ENCODE measurements around the gene FNBP1L.

The FNBP1L gene

DNA sequence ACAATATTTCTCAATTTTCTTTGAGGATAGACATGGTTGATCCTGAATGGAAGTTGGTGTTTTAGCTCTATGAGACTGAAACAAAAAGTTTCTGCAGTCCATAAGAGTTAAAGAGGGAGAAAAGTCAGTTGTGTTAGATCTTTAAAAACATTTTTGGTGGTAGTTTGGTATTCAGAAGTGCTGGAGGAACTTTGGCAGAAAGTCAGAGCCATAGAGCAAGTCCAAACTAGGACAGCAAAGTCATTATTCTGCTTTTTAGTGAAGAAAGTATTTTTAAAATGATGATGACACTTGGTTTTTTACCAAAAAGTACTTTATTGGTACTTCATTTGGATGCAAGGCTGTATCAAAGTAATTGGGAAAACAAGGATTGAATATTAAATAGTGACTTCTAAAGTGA lies 41.8 kb downstream of the FNBP1L start:
- DNase-seq (ENCODE audit: low read depth in 2 of 2), result no peak

- no peak for DNase-seq (ENCODE audit: low read depth in 2 of 2)
These were observed 42.4 kb downstream of the FNBP1L start for GRCh38 chr1:93490357-93490756.

DNA sequence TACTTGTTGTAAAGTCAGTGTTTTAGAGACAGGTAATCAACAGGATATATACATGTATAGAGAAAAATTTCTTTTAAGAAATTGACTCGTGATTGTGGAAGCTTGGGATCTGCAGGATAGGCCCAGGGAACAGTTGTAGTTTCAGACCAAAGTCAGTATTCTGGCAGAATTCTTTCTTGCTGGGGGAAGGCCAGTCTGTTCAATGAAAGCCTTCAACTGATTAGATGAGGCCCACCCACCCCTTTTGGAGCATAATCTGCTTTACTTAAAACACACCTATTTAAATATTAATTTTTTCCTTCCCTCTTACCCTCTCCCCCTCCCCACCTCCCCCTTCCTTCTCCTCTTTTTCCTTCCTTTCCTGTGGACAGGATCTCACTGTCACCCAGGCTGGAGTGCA lies 48.0 kb downstream of the FNBP1L start:
- no peak for DNase-seq (ENCODE audit: low read depth in 2 of 2)

DNA sequence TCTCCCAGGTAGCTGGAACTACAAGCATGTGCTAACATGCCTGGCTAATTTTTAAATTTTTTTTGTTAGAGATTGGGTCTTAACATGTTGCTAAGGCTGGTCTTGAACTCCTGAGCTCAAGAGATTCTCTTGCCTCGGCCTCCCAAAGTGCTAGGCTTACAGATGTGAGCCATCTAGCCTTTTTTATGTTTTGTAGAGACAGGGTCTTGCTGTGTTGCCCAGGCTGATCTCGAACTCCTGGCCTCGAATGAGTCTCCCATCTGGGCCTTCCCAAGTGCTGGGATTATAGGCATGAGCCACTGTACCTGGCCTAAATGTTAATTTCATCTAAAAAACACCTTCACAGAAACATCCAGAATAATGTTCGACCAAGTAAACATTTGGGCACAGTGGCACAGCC lies 48.6 kb downstream of the FNBP1L start:
- DNase-seq (ENCODE audit: low read depth in 2 of 2), result no peak

GRCh38 chr1:93499075-93499474 lies 51.2 kb downstream of the FNBP1L start:
- DNase-seq (ENCODE audit: low read depth in 2 of 2), result no peak

- no peak for DNase-seq (ENCODE audit: low read depth in 2 of 2)
These were observed 51.6 kb downstream of the FNBP1L start for GRCh38 chr1:93499533-93499932.

DNA sequence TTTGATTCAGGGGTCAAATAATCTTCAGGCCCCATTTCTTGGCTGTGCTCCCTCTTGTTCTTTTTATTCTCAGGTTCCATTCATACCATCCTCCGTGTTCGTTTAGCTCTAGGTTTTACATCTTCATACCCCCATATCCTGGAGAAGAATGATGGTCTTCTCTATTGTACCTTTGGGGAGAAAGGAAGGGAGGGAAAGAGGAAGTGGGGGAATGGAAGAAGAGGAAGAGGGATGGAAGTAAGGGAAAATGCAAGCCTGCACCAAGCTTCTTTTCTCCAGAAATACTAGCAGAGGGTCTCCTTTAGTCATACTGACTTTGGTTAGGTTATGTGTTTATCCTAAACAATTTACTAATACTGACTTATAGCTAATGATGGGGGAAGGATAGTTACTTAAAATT lies 52.4 kb downstream of the FNBP1L start:
- no peak for DNase-seq (ENCODE audit: low read depth in 2 of 2)

- DNase-seq (ENCODE audit: low read depth in 2 of 2), result no peak
These were observed 53.5 kb downstream of the FNBP1L start for GRCh38 chr1:93501399-93501798.

DNA sequence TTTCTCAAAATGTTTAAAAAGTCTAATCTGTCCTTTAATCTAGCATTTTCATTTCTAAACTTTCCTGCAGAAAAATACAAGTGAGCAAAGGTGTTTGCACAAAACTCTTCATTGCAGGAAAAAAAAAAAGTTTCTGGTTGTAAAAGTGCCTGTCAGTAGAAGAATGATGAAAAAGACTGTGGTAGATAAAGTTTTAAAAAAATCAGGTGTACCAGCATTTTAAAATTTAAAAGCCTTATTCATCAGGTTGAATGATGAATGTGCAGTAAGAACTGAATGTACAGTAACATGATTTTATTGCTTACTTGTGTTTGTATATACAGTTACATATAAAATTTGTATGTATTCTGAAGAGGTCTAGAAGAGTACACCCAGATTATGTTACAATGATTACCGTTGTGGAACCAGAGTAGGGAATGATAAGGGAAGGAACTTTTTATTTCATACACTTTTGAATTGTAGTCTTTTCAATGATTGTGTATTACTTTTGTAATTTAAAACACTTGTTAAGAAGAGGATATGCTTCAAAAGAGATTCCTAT lies 54.0 kb downstream of the FNBP1L start:
- DNase-seq (ENCODE audit: low read depth in 2 of 2), result no peak

DNA sequence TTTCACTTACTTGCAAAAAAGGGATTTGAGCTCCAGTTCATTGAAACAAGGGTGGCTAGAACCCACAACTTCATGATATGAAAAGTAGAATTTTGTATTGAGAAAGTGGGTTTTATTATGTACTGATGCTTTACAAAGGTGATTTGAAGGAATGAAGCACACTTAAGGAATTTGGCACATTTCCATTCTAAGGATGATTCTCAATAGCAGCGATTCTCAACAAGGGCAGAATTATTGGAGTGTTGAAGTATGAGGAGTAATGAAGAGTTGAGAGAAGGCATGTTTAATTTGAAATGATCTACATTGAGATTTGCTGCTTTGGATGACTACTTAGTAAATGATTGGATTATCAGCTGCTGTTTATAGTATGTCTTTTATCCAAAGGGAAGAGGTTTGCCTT lies 54.7 kb downstream of the FNBP1L start:
- DNase-seq (ENCODE audit: low read depth in 2 of 2), result no peak

GRCh38 chr1:93503163-93503562 lies 55.2 kb downstream of the FNBP1L start:
- no peak for DNase-seq (ENCODE audit: low read depth in 2 of 2)

DNA sequence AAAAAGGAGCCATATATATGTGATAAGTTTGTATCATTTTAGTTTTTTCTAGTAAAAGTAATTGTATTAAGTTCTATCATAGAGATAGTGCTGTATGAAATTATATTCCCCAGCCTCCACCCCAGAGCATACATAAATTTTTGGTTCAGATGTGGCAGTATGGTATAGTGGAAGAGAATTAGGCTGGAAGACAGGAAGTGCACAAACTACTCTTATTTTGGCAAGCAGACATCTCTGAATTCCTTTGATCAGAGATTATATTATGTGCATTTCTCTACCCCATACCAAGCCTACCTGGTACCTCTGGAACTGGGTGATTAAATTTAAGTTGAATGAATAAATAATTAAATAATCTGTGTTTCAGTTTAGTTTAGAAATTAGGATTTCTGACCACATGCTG lies 55.9 kb downstream of the FNBP1L start:
- DNase-seq (ENCODE audit: low read depth in 2 of 2), result no peak

DNA sequence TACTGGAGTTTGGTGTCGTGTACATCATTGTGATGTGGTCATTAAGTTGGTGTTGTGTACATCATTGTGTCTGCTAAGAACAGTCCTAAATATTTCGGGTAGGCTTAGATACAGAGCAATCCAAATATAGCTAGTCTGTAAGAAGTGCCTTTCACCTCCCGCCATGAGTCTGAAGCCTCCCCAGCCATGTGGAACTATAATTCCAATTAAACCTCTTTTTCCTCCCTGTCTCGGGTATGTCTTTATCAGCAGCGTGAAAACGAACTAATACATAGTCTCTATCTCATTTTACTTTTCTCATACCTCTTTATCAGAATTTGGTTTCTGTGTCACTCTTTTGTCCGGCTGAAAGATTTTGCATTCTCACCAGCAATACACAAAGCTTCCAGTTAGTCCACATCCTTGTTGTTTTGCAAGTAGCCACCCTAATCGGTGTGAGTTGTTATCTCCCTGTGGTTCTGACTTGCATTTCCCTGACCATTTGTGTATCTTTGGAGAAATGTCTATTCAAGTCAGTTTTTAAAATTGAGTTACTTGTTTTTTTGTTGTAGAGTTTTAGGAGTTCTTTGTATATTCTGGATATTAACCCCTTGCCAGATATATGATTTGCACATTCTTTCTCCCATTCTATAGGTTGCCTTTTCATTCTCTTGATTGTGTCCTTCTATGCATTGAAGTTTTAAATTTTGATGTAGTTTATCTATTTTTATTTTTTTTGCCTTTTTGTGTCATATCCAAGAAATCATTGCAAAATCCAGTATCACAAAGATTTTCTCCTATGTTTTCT lies 56.5 kb downstream of the FNBP1L start:
- no peak for DNase-seq (ENCODE audit: low read depth in 2 of 2)

GRCh38 chr1:93506126-93506525 lies 58.2 kb downstream of the FNBP1L start:
- no peak for DNase-seq (ENCODE audit: low read depth in 2 of 2)

DNA sequence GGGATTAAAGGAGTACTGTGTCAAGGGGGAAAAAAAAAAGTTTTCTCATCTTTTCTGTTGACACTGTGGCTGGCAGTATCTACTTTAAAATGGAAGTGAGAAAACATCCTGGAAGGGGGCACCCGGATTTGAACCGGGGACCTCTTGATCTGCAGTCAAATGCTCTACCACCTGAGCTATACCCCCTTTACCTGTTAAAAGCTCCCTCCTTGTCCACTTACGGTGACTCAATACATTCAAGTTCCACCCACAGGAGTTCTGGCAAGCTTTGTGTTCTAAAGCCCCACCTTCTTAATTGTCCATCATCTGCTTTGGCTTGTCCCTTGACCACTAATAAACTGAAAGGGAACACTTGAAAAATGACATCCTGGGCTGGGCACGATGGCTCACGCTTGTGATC lies 68.2 kb downstream of the FNBP1L start:
- DNase-seq (ENCODE audit: low read depth in 2 of 2), result no peak

GRCh38 chr1:93518516-93518915 lies 70.6 kb downstream of the FNBP1L start:
- DNase-seq (ENCODE audit: low read depth in 2 of 2), result no peak

DNA sequence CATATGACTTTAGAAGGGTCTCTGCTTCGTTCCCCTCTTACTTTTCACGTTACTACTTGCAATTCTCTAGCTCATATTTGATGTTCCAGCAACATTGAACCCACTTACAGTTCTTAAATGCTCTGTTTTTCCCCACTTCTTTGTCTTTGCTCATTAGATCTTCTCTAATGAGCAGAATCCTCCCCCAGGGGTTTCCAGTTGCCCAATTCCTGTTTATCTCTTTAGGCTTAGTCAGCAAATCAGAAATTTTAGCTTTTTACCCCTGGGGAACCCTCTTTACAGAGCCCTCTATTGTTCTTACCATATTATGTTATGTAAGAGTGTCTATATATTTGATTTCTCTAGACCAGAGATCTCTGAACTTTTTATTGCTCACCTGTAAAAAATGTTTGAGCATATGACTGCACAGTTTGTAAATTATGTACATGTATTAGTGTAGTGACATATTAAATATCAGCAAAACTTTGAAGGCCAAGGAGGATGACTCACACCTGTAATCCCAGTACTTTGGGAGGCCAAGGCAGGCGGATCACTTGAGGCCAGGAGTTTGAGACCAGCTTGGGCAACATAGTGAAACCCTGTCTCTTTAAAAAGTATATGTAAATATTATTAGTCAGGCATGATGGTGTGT lies 71.4 kb downstream of the FNBP1L start:
- no peak for DNase-seq (ENCODE audit: low read depth in 2 of 2)

DNA sequence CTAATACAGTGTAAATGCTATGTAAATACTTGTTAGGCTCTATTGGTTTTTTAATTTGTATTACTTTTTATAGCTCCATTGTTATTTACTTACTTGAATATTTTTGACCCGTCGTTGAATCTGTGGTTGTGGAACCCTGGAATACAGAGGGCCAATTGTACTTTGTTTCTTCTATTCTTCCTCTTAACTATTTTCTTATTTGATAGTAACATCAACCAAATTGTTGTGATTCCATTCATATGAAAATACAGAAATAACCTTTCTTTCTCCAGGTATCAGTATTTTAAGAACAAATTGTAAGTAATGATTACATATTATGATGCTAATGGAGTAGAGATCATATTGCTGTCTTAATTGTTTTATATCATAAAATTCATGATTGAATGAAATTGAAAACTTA lies 73.7 kb downstream of the FNBP1L start:
- no peak for DNase-seq (ENCODE audit: low read depth in 2 of 2)

DNA sequence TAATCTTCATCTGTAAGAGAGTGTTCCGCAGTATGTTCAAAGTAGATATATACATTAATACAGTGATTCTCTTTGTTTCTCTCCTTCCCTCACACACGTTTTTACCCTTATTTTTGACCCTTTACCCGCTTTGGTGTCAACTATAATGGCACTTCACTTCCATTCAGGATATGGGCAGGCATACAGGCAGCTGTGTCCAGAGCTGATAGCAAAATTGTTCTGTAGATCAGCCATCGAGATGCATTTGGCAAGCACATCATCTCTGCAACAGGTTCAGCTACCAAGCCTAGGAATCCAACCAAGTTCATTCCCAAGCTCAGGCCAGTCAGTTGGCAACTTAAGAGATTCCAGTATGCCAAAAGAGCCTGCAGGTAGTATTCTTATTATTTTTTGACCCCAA lies 74.8 kb downstream of the FNBP1L start:
- DNase-seq (ENCODE audit: low read depth in 2 of 2), result no peak

DNA sequence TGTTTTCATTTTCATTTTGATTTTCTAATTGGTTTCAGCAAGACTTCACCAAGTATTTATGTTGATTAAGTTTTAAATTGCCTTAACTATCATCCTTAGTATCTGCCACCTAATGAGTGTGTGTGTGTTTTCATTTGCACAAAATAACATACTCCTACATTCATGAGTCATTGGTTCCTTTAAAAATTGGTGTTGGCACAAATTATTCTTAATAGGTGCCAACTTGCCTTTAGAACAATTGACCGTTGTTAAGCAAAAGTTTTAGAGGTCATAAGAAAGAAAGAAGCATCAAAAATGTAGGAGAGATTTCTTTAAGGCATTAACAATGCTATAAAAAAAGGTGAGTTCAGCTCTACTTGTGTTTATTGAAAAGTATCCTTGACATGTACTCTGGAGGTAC lies 77.5 kb downstream of the FNBP1L start:
- no peak for DNase-seq (ENCODE audit: low read depth in 2 of 2)

- DNase-seq (ENCODE audit: low read depth in 2 of 2), result no peak
These were observed 78.5 kb downstream of the FNBP1L start for GRCh38 chr1:93526431-93526830.

DNA sequence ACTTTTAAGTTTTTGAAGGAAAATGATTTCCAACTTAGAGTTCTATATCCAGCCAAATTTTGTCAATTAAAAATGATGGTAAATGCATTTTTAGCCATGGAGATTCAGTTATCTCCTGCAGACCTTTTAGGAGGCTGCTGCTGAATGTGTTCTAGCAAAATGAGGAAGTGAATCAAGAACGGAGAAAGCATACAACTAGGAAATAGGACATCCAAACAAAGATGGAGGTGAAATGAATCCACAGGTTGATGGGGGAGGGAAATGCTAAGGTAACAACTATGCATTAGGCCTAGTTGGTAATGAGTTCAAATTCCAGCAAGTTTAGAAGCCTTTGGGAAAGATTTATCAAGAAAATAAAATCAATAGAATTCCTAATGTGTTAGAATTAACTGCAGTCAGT lies 80.5 kb downstream of the FNBP1L start:
- no peak for DNase-seq (ENCODE audit: low read depth in 2 of 2)

GRCh38 chr1:93531193-93531592 lies 83.3 kb downstream of the FNBP1L start:
- DNase-seq (ENCODE audit: low read depth in 2 of 2), result no peak

Data from stimulated activated CD8-positive, alpha-beta memory T cell treated with anti-CD3 and anti-CD28 coated beads, Interleukin-2, amount 100 ng/mL, for 48 hours (primary cell).